Astrocyte (in vitro differentiated cells and primary cell): ENCODE data around the gene BTBD10.

Experiments used
- EZH2 ChIP-seq: IDR thresholded peaks from 2 replicates; pipeline ENCODE4 v1.6.1; 2012; ENCODE audit warnings: mild to moderate bottlenecking, low read length, inconsistent platforms; ENCODE audit not compliant: insufficient read depth
- TF ChIP-seq, protein P1 (sequence below): IDR thresholded peaks from 2 replicates; pipeline ENCODE4 v1.5.1; 2011; ENCODE audit warnings: low read depth, mild to moderate bottlenecking, inconsistent platforms, low read length, moderate library complexity; ENCODE audit not compliant: insufficient read depth

DNA sequence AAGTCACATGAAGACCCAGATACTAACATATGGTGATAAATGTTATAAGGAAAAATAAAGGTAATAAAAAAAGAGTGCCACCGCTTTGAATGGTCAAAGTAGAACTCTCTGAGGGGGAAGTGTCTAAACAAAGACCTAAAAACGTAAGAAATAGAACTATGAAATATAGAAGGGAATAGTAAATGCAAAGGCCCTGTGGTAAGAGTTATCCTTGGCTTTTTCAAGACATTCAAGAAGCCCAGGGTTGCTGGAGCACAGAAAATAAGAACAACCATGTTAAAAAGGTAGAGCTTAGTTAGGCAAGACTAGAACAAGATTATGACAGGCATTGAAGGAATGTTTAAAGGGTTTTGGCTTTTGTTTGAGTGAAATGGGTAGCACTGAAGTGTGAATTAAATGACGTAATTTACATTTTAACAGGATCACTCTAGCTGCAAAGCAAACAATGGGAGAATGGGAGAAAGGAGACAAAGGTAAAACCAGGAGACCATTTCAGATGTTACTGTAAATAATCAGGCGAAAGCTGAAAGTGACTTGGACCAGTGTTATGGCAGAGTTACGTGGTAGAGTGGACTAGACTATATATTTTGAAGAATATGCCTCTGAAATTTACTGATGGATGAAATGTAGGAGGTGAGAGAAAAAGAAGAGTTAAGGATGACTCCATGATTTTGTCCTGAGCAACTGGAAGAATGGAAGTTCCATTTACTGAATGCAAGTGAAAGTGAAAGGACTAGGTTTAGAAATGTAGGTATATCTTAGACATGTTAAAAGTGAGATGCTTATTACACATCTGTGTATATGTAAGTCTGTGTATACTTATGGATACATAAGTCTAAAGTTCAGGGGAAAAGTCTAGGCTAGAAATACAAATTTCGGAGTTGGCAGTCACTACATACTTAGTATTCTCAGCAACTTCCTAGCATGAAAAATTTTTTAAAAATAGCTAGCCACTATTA lies 28.5 kb downstream of the BTBD10 start:
- TF ChIP-seq, protein P1, sequence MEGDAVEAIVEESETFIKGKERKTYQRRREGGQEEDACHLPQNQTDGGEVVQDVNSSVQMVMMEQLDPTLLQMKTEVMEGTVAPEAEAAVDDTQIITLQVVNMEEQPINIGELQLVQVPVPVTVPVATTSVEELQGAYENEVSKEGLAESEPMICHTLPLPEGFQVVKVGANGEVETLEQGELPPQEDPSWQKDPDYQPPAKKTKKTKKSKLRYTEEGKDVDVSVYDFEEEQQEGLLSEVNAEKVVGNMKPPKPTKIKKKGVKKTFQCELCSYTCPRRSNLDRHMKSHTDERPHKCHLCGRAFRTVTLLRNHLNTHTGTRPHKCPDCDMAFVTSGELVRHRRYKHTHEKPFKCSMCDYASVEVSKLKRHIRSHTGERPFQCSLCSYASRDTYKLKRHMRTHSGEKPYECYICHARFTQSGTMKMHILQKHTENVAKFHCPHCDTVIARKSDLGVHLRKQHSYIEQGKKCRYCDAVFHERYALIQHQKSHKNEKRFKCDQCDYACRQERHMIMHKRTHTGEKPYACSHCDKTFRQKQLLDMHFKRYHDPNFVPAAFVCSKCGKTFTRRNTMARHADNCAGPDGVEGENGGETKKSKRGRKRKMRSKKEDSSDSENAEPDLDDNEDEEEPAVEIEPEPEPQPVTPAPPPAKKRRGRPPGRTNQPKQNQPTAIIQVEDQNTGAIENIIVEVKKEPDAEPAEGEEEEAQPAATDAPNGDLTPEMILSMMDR: no peak
- TF ChIP-seq EZH2: no peak
